ENCODE data around the gene IL17RE. TPM values are rescaled to one million over a fixed set of nuclear protein-coding genes. Genes with fewer than 3 reads are reported as not detected.
"Not testable (repeated sequence)": the region's sequence is repeated elsewhere in the genome, so short reads cannot be mapped to it uniquely, and the experiment has no call there.

Gene IL17RE, protein sequence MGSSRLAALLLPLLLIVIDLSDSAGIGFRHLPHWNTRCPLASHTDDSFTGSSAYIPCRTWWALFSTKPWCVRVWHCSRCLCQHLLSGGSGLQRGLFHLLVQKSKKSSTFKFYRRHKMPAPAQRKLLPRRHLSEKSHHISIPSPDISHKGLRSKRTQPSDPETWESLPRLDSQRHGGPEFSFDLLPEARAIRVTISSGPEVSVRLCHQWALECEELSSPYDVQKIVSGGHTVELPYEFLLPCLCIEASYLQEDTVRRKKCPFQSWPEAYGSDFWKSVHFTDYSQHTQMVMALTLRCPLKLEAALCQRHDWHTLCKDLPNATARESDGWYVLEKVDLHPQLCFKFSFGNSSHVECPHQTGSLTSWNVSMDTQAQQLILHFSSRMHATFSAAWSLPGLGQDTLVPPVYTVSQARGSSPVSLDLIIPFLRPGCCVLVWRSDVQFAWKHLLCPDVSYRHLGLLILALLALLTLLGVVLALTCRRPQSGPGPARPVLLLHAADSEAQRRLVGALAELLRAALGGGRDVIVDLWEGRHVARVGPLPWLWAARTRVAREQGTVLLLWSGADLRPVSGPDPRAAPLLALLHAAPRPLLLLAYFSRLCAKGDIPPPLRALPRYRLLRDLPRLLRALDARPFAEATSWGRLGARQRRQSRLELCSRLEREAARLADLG
- total RNA-seq: 2.8 and 3.6 TPM in 2 replicates

DNA sequence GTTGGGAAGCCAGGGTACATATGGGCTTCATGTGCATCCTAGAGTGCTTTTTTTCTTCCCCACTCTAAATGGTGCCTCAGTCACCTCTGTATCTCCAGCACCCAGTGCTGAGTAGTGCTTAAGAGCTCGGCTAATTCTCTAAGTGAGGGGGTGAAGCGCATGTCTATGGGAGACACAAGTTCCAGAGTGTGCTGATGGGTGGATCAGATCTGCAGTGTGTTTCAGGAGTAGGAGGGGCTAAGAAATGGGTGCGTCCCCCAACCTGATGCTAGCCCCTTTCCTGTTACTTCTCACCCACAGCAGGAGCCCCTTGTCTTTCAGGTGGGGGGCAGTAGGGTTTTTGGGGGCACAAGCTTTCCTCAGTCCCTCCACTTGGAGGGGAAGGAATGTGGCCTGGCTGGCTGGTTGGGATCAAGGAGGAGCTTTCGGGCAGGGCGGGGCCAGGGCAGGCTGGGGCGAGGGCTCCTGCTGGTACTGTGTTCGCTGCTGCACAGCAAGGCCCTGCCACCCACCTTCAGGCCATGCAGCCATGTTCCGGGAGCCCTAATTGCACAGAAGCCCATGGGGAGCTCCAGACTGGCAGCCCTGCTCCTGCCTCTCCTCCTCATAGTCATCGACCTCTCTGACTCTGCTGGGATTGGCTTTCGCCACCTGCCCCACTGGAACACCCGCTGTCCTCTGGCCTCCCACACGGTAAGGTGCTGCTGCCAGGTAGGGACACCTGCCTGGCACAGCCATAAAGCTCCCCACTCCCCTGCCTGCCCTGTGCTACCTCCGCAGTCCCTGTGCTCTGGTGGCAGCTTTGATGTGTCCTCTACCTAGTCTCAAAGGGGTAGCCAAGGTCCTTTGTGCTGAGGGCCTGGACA is at the start of gene IL17RE:
Gene IL17RE, plus strand, starts transcription at position 477 of the 866 bp plus-strand sequence. Its CDS starts 85 bp downstream, at position 562.
- TF ChIP-seq, protein P1, sequence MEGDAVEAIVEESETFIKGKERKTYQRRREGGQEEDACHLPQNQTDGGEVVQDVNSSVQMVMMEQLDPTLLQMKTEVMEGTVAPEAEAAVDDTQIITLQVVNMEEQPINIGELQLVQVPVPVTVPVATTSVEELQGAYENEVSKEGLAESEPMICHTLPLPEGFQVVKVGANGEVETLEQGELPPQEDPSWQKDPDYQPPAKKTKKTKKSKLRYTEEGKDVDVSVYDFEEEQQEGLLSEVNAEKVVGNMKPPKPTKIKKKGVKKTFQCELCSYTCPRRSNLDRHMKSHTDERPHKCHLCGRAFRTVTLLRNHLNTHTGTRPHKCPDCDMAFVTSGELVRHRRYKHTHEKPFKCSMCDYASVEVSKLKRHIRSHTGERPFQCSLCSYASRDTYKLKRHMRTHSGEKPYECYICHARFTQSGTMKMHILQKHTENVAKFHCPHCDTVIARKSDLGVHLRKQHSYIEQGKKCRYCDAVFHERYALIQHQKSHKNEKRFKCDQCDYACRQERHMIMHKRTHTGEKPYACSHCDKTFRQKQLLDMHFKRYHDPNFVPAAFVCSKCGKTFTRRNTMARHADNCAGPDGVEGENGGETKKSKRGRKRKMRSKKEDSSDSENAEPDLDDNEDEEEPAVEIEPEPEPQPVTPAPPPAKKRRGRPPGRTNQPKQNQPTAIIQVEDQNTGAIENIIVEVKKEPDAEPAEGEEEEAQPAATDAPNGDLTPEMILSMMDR (IDR thresholded peaks at IDR 0.05; ENCODE audit: insufficient read depth, low read length, poor library complexity, severe bottlenecking): no peak
- Histone ChIP-seq H3K4me3 (ENCODE audit: low read depth, low read length) (peak within 1 kb of the TSS; percentile 7), H3K27me3 (ENCODE audit: control insufficient read depth, insufficient read depth, low read length) (no peaks in the 10 kb centered on the region), H3K36me3 (ENCODE audit: control insufficient read depth, insufficient read depth, low read length) (no peaks in the 10 kb centered on the region)
- no peak for DNase-seq (ENCODE audit: low read depth)

DNA sequence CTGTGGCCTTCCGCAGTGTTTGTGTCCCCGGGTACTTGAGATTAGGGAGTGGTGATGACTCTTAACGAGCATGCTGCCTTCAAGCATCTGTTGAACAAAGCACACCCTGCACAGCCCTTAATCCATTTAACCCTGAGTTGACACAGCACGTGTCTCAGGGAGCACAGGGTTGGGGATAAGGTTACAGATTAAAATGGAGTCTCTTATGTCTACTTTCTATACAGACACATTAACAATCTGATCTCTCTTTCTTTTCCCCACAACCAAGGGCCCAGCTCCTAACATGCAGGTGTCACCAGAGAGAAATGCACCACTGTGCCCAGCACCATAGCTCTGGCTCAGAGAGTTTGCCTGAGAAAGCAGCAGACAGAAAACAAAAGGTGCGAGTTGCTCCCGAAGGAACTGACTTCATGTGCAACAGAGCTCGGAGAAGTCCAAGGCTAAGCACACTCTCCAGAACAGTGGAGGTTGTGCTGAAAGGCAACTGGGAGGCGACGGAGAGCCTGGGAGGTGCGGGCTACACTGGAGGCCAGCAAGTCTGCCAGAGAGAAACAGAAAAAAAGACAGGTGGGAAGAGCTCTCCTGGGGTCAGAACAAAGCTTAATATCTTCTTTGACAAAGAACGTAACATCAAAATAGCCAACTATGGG is 48.2 kb upstream of the IL17RE start:
- DNase-seq (ENCODE audit: low read depth); H3K4me3 ChIP-seq (ENCODE audit: low read depth, low read length); H3K36me3 ChIP-seq (ENCODE audit: control insufficient read depth, insufficient read depth, low read length); H3K27me3 ChIP-seq (ENCODE audit: control insufficient read depth, insufficient read depth, low read length): not testable (repeated sequence)

DNA sequence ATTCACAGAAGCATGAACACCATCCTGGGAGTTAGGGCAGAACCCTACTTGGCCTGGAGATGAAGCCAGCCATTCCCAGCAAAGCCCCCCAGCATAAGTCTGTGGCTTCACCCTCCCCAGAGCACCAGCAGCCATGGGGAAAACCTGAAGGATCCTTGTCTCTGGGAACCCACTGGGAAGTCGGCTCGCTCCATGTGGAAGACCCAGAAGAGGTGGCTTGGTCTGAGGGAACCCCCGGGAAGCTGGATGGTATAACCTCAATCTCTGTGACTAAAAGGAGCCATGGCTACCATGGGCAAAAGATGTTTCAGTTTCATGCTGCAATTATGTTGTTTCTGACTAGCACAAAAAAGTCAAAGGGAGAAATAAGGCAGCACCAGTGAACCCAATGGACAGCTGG is 47.1 kb upstream of the IL17RE start:
- Histone ChIP-seq H3K27me3 (ENCODE audit: control insufficient read depth, insufficient read depth, low read length) (no peaks in the 10 kb centered on the region), H3K4me3 (ENCODE audit: low read depth, low read length) (no peak overlapping the region), H3K36me3 (ENCODE audit: control insufficient read depth, insufficient read depth, low read length) (no peaks in the 10 kb centered on the region)
- DNase-seq (ENCODE audit: low read depth): no peak
- TF ChIP-seq, protein P1 (IDR thresholded peaks at IDR 0.05; ENCODE audit: insufficient read depth, low read length, poor library complexity, severe bottlenecking): no peak

DNA sequence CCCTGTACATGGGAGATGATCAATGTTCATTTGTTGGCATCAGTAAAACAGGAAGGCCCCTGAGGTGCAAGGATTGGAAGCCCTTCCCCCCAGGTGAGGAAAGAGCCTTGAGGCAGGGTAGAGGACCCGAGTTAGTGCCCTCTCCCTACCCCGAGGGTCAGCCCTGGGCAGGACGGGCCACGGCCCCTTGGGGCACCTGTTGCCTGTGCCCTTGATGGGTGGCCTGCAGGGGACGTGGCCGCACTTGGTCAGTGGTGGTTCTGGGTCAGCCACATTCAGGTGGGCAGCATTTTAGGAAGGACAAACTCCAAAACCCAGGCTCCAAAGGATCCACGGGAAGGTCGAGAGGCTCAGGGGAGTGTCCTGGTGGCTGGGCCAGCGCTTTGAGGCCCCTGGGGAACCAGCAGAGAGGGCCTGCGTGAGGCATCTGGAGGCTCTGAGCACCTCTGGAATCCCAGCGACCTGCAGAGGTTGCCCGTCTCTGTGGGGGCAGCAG is 43.1 kb upstream of the IL17RE start:
- DNase-seq (ENCODE audit: low read depth): no peak
- H3K36me3 ChIP-seq (ENCODE audit: control insufficient read depth, insufficient read depth, low read length): no peaks in the 10 kb centered on the region
- H3K27me3 ChIP-seq (ENCODE audit: control insufficient read depth, insufficient read depth, low read length): no peaks in the 10 kb centered on the region
- H3K4me3 ChIP-seq (ENCODE audit: low read depth, low read length): no peak overlapping the region
- TF ChIP-seq, protein P1 (IDR thresholded peaks at IDR 0.05; ENCODE audit: insufficient read depth, low read length, poor library complexity, severe bottlenecking): no peak

DNA sequence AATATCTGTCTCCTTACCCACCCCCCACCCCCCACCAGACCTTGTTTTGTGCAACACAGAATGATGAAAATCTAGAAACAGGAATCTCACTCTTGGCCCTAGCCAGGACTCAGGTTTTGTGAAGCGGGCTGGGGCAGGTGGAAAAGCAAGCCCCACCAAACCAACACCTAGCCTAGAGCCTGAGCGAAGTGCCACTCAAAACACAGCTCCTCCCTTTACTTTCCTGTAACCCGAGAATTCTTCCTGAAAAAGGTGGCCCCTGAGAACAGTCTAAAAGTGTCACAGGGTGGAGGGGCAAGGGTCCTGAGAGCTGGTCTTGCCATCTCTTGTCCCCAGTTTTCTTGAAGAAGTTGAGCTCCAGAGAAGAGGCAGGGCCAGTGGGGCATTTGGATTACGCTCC is 41.4 kb upstream of the IL17RE start:
- Histone ChIP-seq H3K36me3 (ENCODE audit: control insufficient read depth, insufficient read depth, low read length) (no peaks in the 10 kb centered on the region), H3K4me3 (ENCODE audit: low read depth, low read length) (no peak overlapping the region), H3K27me3 (ENCODE audit: control insufficient read depth, insufficient read depth, low read length) (no peaks in the 10 kb centered on the region)
- DNase-seq (ENCODE audit: low read depth): no peak
- TF ChIP-seq, protein P1 (IDR thresholded peaks at IDR 0.05; ENCODE audit: insufficient read depth, low read length, poor library complexity, severe bottlenecking): no peak

All from kidney epithelial cell (primary cell).